Endothelial cell of umbilical vein (primary cell): ENCODE measurements around the gene RNGTT.

Experiments used
- MYC ChIP-seq: IDR thresholded peaks from one replicate; pipeline ENCODE4 v1.6.1; 2011; ENCODE audit warnings: mild to moderate bottlenecking, low read depth, low read length
- POLR2A ChIP-seq: IDR thresholded peaks from 2 replicates; pipeline ENCODE4 v1.6.1; 2012; ENCODE audit warnings: low read depth, mild to moderate bottlenecking, control low read depth, low read length
- TF ChIP-seq, protein P1 (sequence below): IDR thresholded peaks from 2 replicates; pipeline ENCODE4 v1.6.1; 2011; ENCODE audit not compliant: insufficient read depth, insufficient read length

DNA sequence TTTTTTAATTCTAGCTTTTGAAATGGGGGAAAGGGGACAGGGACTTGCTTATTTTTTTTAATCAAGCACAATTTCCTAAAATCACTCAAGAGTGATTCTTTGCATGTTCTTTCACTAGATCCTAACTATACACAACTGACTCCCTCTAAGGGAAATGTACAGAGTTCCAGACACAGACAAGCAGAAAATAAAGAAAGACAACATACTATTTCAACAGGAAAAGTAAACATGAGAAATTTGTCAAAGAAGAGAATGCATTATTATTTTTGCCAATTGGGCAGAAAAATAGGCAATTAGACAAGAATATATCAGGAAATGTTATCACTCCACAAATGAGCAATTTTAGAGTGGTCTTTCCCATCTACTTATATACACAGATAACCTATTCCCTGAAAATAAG is 128.2 kb downstream of the RNGTT start:
- TF ChIP-seq, protein P1, sequence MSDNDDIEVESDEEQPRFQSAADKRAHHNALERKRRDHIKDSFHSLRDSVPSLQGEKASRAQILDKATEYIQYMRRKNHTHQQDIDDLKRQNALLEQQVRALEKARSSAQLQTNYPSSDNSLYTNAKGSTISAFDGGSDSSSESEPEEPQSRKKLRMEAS: no peak
- no peak for TF ChIP-seq MYC
- TF ChIP-seq POLR2A: no peak
